Measurements from ENCODE around the gene PTPN1. TPM values are rescaled to one million over a fixed set of nuclear protein-coding genes. Genes with fewer than 3 reads are reported as not detected.

PTPN1 gene
- polyA plus RNA-seq, 1 donor (not counting 4 experiments of a cell fraction or from before 2014, with no cell fraction given), result 61.6 TPM

DNA sequence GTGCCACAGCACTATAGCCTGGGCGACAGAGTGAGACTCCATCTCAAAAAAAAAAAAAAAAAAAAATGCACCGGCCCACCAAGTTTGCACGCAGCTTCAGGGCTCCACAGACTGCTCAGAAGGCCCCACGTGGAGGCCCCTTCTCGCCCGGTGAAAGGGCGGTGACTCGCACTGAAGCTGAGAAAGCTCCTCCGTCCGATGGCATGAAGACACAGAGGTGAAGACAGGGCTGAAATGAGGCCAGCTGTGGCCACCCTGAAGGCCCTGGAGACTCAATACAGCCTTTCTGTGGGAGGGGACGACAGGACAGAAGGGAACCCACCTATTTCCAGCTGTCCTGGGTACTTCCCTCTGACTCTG lies 84.0 kb downstream of the PTPN1 start:
- dilution Hi-C loops (cut with MboI; ENCODE audit: extremely low pct_ligation_motif_present, low sequenced_read_pairs), result no loop called here
- Histone ChIP-seq H3K4me1 (ENCODE audit: control insufficient read depth, extremely low read depth, insufficient read depth, low read length) (peaks cover 8% of the 10 kb centered on the region), H3K36me3 (ENCODE audit: control insufficient read depth in 2 of 2, extremely low read depth in 1 of 2, insufficient read depth in 2 of 2, low read length in 2 of 2) (peaks cover 5 to 11% of the 10 kb centered on the region in 2 experiments), H3K27me3 (ENCODE audit: control insufficient read depth, extremely low read depth, insufficient read depth, low read length) (peaks cover 4% of the 10 kb centered on the region), H2AFZ (ENCODE audit: control insufficient read depth, low read length) (no peak overlapping the region), H3K79me2 (ENCODE audit: control insufficient read depth, insufficient read depth, low read length) (no peaks in the 10 kb centered on the region), H4K20me1 (ENCODE audit: control insufficient read depth, extremely low read depth, insufficient read depth, low read length) (no peaks in the 10 kb centered on the region), H3K9me1 (ENCODE audit: control insufficient read depth, extremely low read depth, insufficient read depth, low read length) (no peaks in the 10 kb centered on the region), H3K9ac (ENCODE audit: control insufficient read depth, extremely low read depth, insufficient read depth, low read length) (no peak overlapping the region), H3K4me2 (ENCODE audit: control insufficient read depth, extremely low read depth, insufficient read depth, low read depth, low read length) (no peak overlapping the region), H3K27ac (ENCODE audit: control insufficient read depth, insufficient read depth, low read length) (no peak overlapping the region), H3K9me3 (ENCODE audit: control insufficient read depth, low read depth, low read length) (no peaks in the 10 kb centered on the region), H3K4me3 (ENCODE audit: control insufficient read depth in 2 of 3, extremely low read depth in 1 of 3, insufficient read depth in 2 of 3, low read depth in 1 of 3, low read length in 3 of 3) (no peak overlapping the region)
- FAIRE-seq (no peak), DNase-seq (ENCODE audit: low read depth, low spot score) (no peak)
- TF ChIP-seq EZH2 (IDR thresholded peaks at IDR 0.05; ENCODE audit: low read length) (no peak), CTCF (optimal IDR thresholded peaks at IDR 0.05 in 1 of 3, IDR thresholded peaks at IDR 0.05 in 1 of 3, conservative IDR thresholded peaks at IDR 0.05 in 1 of 3; ENCODE audit: extremely low read depth in 1 of 3, insufficient read depth in 2 of 3, low read length in 3 of 3) (no peak)

DNA sequence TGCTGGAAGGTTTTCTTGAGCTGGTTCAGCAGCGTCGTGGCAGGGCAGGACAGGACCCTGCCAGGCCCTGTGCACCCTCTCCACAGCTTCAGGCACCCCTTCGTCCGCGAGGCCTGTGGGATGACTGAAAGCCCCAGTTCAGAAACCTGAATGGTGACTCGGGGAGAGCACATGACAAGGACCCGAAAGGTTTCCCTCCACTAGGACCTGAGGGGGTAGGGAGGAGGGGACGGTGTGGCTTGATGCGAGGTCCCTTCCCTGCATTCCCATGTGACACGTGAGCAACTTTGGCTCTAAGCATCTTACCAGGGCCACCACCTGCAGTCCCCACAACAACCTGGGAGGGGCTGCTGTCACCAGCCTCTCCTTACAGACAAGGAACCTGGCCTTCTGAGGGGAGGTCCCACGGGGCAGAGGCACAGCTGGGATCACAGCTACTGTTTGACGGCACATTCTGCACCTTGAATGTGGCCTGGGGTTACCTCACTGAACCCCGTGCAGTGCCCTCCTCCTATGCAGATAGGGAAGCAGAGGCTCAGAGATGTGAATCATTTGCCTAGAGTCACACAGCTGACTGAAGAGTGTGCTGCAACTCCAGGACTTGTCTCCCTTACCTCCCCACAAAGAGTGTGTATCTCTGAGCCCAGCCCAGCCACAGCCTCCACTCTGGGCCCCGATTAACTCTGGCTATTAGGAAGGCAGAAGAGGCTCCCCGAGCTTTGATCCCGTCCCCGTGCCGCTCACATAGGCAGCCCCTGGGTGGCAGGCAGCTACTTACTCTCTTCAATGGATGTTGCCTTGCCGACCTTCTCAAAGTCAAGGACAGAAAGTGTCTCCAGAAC lies 84.6 kb downstream of the PTPN1 start:
- no peaks in the 10 kb centered on the region for H4K20me1 ChIP-seq (ENCODE audit: control insufficient read depth, extremely low read depth, insufficient read depth, low read length)
- no peak overlapping the region for H3K4me3 ChIP-seq (ENCODE audit: control insufficient read depth in 2 of 3, extremely low read depth in 1 of 3, insufficient read depth in 2 of 3, low read depth in 1 of 3, low read length in 3 of 3)
- TF ChIP-seq CTCF (optimal IDR thresholded peaks at IDR 0.05 in 1 of 3, IDR thresholded peaks at IDR 0.05 in 1 of 3, conservative IDR thresholded peaks at IDR 0.05 in 1 of 3; ENCODE audit: extremely low read depth in 1 of 3, insufficient read depth in 2 of 3, low read length in 3 of 3), result no peak
- TF ChIP-seq EZH2 (IDR thresholded peaks at IDR 0.05; ENCODE audit: low read length), result no peak
- peaks cover 4% of the 10 kb centered on the region for H3K27me3 ChIP-seq (ENCODE audit: control insufficient read depth, extremely low read depth, insufficient read depth, low read length)
- no peak for DNase-seq (ENCODE audit: low read depth, low spot score)
- no peak overlapping the region for H3K9ac ChIP-seq (ENCODE audit: control insufficient read depth, extremely low read depth, insufficient read depth, low read length)
- no peak overlapping the region for H3K27ac ChIP-seq (ENCODE audit: control insufficient read depth, insufficient read depth, low read length)
- H3K79me2 ChIP-seq (ENCODE audit: control insufficient read depth, insufficient read depth, low read length), result no peaks in the 10 kb centered on the region
- no peaks in the 10 kb centered on the region for H3K9me3 ChIP-seq (ENCODE audit: control insufficient read depth, low read depth, low read length)
- H2AFZ ChIP-seq (ENCODE audit: control insufficient read depth, low read length), result no peak overlapping the region
- dilution Hi-C loops (cut with MboI; ENCODE audit: extremely low pct_ligation_motif_present, low sequenced_read_pairs), result no loop called here
- H3K36me3 ChIP-seq (ENCODE audit: control insufficient read depth in 2 of 2, extremely low read depth in 1 of 2, insufficient read depth in 2 of 2, low read length in 2 of 2), result peaks cover 5 to 6% of the 10 kb centered on the region in 2 experiments
- no peak for FAIRE-seq
- H3K9me1 ChIP-seq (ENCODE audit: control insufficient read depth, extremely low read depth, insufficient read depth, low read length), result no peaks in the 10 kb centered on the region
- H3K4me1 ChIP-seq (ENCODE audit: control insufficient read depth, extremely low read depth, insufficient read depth, low read length), result peaks cover 8% of the 10 kb centered on the region
- no peak overlapping the region for H3K4me2 ChIP-seq (ENCODE audit: control insufficient read depth, extremely low read depth, insufficient read depth, low read depth, low read length)

Measured in keratinocyte (primary cell).